ENCODE measurements around the gene GAK.

DNA sequence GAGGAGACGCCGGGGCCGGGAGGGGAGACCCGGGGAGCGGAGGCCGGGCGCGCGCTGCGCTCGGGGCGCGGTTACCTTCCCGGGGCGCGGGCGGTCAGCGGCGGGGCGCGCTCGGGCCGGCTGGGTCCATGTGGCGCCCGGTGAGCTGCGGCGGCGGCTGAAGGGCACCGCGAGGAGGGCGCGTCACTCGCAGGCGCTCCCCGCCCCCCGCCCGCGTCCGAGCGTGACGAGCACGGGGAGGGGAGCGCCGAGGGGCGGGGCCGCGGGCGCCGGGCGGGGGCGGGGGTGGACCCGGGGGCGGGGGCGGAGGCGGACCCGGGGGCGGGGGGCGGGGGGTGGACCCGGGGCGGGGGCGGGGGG, 106.2 kb downstream of the GAK start, which contains the start of gene CPLX1:
- TF ChIP-seq, protein P1, sequence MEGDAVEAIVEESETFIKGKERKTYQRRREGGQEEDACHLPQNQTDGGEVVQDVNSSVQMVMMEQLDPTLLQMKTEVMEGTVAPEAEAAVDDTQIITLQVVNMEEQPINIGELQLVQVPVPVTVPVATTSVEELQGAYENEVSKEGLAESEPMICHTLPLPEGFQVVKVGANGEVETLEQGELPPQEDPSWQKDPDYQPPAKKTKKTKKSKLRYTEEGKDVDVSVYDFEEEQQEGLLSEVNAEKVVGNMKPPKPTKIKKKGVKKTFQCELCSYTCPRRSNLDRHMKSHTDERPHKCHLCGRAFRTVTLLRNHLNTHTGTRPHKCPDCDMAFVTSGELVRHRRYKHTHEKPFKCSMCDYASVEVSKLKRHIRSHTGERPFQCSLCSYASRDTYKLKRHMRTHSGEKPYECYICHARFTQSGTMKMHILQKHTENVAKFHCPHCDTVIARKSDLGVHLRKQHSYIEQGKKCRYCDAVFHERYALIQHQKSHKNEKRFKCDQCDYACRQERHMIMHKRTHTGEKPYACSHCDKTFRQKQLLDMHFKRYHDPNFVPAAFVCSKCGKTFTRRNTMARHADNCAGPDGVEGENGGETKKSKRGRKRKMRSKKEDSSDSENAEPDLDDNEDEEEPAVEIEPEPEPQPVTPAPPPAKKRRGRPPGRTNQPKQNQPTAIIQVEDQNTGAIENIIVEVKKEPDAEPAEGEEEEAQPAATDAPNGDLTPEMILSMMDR (IDR thresholded peaks at IDR 0.05): no peak
- no peak for TF ChIP-seq TCF7L2 (IDR thresholded peaks at IDR 0.05; ENCODE audit: low read depth, low read length)

Measured in Panc1 (cell line).